Small intestine (tissue), 7 donors: ENCODE results near the gene ARHGAP33. TPM values are rescaled to one million over a fixed set of nuclear protein-coding genes. Genes with fewer than 3 reads are reported as not detected.

Source experiments
- DNase-seq, 2 donors: peaks; one replicate each; pipeline versions ENCODE4 v3.0.0 to v3.0.0-alpha.2; 2013
- FAIRE-seq: peaks from 2 replicates; lab custom pipeline; 2012; peaks lifted over from hg19 to GRCh38; lab: Jason Lieb, UNC
- H3K27ac ChIP-seq, 3 donors: one replicate each; pipeline ENCODE4 v1.5.1; 2013; ENCODE audit warnings: low read length in 2 of 3, mild to moderate bottlenecking in 2 of 3, control low read depth in 1 of 3, inconsistent platforms in 1 of 3, low read depth in 1 of 3, moderate library complexity in 1 of 3
- H3K27me3 ChIP-seq, 3 donors: one replicate each; pipeline ENCODE4 v1.6.1; 2013; ENCODE audit warnings: low read length in 3 of 3, inconsistent platforms in 1 of 3; ENCODE audit not compliant: control insufficient read depth in 3 of 3, insufficient read depth in 3 of 3
- H3K36me3 ChIP-seq, 3 donors: one replicate each; pipeline ENCODE4 v1.6.1; 2013; ENCODE audit warnings: low read length in 3 of 3, inconsistent platforms in 1 of 3, low read depth in 1 of 3, mild to moderate bottlenecking in 1 of 3, moderate library complexity in 1 of 3; ENCODE audit not compliant: control insufficient read depth in 3 of 3, insufficient read depth in 2 of 3
- H3K4me1 ChIP-seq, 3 donors: one replicate each; pipeline ENCODE4 v1.6.1; 2013; ENCODE audit warnings: low read length in 2 of 3, inconsistent platforms in 1 of 3, low read depth in 1 of 3, mild to moderate bottlenecking in 1 of 3, moderate library complexity in 1 of 3; ENCODE audit not compliant: control insufficient read depth in 3 of 3, insufficient read depth in 2 of 3
- H3K4me3 ChIP-seq, 3 donors: one replicate each; pipeline ENCODE4 v1.5.1; 2013; ENCODE audit warnings: low read length in 3 of 3, control low read depth in 1 of 3, inconsistent platforms in 1 of 3, low read depth in 1 of 3, mild to moderate bottlenecking in 1 of 3, moderate library complexity in 1 of 3
- H3K9me3 ChIP-seq, 2 donors: one replicate each; pipeline ENCODE4 v1.6.1; 2013; ENCODE audit warnings: low read depth in 1 of 2, low read length in 1 of 2; ENCODE audit not compliant: control insufficient read depth in 2 of 2, insufficient read depth in 1 of 2
- WGBS, 3 donors: extraction: QIAGEN DNeasy Blood & Tissue Kit; methylation state at CpG; one replicate each; pipeline ENCODE4 v1.1.7; 2013; 5-methylcytosine and 5-hydroxymethylcytosine counted together
- polyA plus RNA-seq, 4 donors: library from polyadenylated mRNA; stranded (reverse) in 3 of 4; unstranded in 1 of 4; fragments of 200-250 nt in 3 of 4; fragments of 120-200 nt in 1 of 4; gene quantifications; one replicate each; pipeline versions ENCODE4 v1.2.1 to v1.2.3, GENCODE V29; 2013
- donor health status: healthy with polysubstance abuse.
- donor health status: control.
- donor health status: control.
- donor health status: Bipolar disorder and iron deficiency.
- donor health status: healthy.

The ARHGAP33 gene
- polyA plus RNA-seq, 4 donors, result 1.1 to 16.2 (median 5.0) TPM

GRCh38 chr19:35797663-35798062 is 22.3 kb downstream of the ARHGAP33 start:
- no peak overlapping the region for H3K4me3 ChIP-seq
- H3K36me3 ChIP-seq, result no peaks in the 10 kb centered on the region
- FAIRE-seq (no peak), DNase-seq (peak in 1 of 2 donors; percentile 44)
- WGBS, 3 donors, result 4 to 15% (median 8%) methylated on average over 13 to 15 of the region's 15 CpGs
- peaks cover 0 to 7% of the 10 kb centered on the region in 2 donors for H3K9me3 ChIP-seq
- H3K27ac ChIP-seq, result no peak overlapping the region
- peaks cover 0 to 23% (median 8%) of the 10 kb centered on the region in 3 donors for H3K27me3 ChIP-seq
- no peaks in the 10 kb centered on the region for H3K4me1 ChIP-seq

- DNase-seq (no peak), FAIRE-seq (no peak)
- H3K9me3 ChIP-seq, result peaks cover 0 to 7% of the 10 kb centered on the region in 2 donors
- 58 to 68% (median 63%) methylated on average over 3 of the region's 3 CpGs for WGBS, 3 donors
- H3K36me3 ChIP-seq, result no peaks in the 10 kb centered on the region
- H3K4me3 ChIP-seq, result no peak overlapping the region
- H3K27ac ChIP-seq, result no peak overlapping the region
- H3K4me1 ChIP-seq, result no peaks in the 10 kb centered on the region
- peaks cover 0 to 15% (median 1%) of the 10 kb centered on the region in 3 donors for H3K27me3 ChIP-seq
These were observed 26.5 kb downstream of the ARHGAP33 start for GRCh38 chr19:35801828-35802227.

DNA sequence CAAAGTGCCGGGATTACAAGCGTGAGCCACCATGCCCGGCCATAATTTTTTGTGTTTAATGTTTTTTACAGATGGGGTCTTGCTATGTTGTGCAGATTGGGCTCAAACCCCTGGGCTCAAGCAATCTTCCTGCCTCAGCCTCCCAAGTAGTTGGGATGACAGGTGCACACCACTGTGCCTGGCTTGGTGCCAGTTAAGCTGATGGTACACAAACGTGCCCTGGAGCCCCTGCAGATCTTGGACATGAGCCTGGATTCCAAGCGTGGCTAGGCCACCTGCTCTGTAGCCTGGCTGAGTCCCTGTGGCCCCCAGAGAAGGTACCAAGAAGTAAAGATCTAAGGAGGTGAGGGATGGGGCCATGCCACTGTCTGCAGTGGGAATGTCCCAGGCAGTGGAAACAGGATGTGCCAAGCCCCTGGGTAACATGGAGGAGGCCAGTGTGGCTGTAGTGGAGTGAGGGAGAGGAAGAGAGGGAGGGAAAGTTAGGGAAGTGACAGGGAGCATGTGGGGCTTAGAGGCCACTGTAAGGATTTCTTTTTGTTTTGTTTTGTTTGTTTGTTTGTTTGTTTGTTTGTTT is 30.2 kb downstream of the ARHGAP33 start:
- H3K4me3 ChIP-seq, result no peak overlapping the region
- no peak overlapping the region for H3K27ac ChIP-seq
- H3K27me3 ChIP-seq, result no peaks in the 10 kb centered on the region
- no peak for FAIRE-seq
- H3K36me3 ChIP-seq, result no peaks in the 10 kb centered on the region
- H3K9me3 ChIP-seq, result peaks cover 0 to 7% of the 10 kb centered on the region in 2 donors
- no peak for DNase-seq
- no peaks in the 10 kb centered on the region for H3K4me1 ChIP-seq
- WGBS, 3 donors, result 52 to 64% (median 53%) methylated on average over 5 of the region's 5 CpGs

- H3K4me1 ChIP-seq, result no peaks in the 10 kb centered on the region
- no peaks in the 10 kb centered on the region for H3K36me3 ChIP-seq
- peaks cover 0 to 4% of the 10 kb centered on the region in 2 donors for H3K9me3 ChIP-seq
- DNase-seq (no peak), FAIRE-seq (no peak)
- no peak overlapping the region for H3K4me3 ChIP-seq
- no peaks in the 10 kb centered on the region for H3K27me3 ChIP-seq
- H3K27ac ChIP-seq, result no peak overlapping the region
- 89 to 93% (median 89%) methylated on average over 18 of the region's 18 CpGs for WGBS, 3 donors
These were observed 31.2 kb downstream of the ARHGAP33 start for GRCh38 chr19:35806597-35806996.

DNA sequence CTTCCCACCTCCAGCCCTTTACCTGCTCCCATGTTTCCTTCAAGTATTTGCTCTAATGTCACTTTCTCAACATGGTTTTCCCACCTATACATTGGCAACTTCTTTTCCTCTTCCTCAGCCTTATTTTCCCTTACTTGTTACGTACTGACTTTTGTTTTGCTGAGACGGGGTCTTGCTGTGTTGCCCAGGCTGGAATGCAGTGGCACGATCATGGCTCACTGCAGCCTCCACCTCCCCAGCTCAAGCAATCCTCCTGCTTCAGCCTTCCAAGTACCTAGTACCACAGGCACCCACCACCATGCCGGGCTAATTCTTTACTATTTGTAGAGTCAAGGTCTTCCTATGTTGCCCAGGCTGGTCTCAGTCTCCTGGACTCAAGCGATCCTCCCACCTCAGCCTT is 32.3 kb downstream of the ARHGAP33 start:
- WGBS, 3 donors, result 91 to 94% (median 92%) methylated on average over 5 of the region's 5 CpGs
- no peak overlapping the region for H3K27ac ChIP-seq
- no peak overlapping the region for H3K4me3 ChIP-seq
- DNase-seq (no peak), FAIRE-seq (no peak)
- H3K27me3 ChIP-seq, result no peaks in the 10 kb centered on the region
- H3K36me3 ChIP-seq, result no peaks in the 10 kb centered on the region
- H3K4me1 ChIP-seq, result peaks cover 0 to 10% (median 0%) of the 10 kb centered on the region in 3 donors
- H3K9me3 ChIP-seq, result no peaks in the 10 kb centered on the region

DNA sequence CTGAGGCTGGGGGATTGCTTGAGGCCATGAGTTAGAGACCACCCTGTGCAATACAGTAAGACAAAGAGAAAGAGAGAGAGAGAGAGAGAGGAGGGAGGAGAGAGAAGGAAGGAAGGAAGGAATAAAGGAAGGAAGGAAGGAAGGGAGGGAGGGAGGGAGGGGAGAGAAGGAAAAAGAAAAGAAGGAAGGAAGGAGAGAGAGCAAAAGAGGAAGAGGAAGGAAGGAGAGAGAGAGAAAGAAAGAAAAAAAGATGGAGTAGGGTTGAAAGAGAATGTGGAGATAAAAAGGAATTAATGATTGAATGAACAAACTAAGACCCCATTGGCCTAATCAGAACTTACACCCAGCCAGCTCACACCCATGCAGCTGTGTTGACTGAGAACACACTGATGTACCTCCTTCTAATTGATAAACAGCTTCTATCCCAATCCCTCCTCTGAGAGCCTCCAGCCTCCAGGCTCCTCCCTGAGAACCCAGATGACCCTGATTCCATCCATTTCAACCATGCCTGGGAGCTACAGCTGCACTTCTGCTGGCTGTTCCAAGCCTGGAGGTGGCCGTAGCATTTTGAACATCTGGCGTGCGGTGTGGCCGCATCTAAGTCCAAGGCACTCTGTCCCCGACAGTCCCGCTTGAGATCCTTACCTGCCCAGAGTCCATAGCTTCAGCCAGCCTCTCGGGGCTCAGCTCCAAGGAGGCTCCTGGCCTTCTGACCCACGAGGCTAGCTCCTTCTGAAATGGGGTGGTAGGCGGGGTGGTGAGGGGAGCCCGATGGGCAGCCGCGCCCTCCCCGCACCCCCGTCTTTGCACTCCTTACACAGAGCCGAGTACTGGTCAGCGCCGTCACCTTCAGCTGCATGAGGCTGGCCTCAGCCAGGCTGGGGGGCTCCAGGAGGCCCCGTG is 36.2 kb downstream of the ARHGAP33 start:
- Histone ChIP-seq H3K36me3 (no peaks in the 10 kb centered on the region), H3K27ac (no peak overlapping the region), H3K9me3 (no peaks in the 10 kb centered on the region), H3K4me3 (no peak overlapping the region), H3K4me1 (peaks cover 0 to 10% (median 0%) of the 10 kb centered on the region in 3 donors), H3K27me3 (no peaks in the 10 kb centered on the region)
- 49 to 69% (median 68%) methylated on average over 17 to 18 of the region's 18 CpGs for WGBS, 3 donors
- FAIRE-seq, result no peak
- no peak for DNase-seq

DNA sequence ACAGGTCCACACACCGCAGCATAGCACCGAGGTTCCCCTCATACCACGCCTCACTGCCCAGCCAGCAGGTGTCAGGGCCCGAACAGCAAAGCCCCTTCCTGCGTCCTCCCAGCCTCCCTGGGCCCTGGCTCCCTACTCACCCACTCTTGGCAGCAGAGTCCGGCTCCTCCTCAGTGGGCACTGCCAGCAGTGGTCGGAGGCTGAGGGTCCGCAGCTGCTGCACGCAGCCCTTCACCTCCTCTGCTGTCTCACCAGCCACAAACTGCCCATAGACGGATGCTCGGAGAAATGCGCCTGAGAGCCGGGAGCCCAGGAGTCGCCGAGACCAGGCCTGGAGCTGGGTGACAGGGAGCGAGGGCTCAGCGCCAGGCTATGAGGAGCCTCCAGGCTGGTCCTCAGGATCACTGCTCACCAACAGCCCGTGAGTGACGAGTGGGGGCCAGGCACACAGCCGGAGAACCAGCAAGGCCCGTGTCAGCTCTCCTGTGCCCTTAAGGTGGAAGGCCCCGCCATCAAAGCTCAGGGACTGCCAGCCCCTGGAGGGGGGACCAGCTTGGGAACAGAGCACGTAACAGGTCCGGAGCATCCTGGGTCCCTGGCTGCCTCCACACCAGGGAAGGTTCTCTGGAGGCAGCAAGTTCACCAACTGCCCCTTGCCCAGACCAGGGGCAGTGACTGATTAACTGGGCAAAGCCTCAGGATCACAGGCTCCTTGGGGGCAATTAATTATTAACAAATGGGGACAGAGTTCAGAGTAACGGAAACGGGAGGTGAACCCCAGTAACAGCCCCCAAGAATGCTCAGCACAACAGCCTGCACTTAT is 37.1 kb downstream of the ARHGAP33 start, which contains the start of gene PRODH2:
Gene PRODH2, minus strand, starts transcription at position 626 of the 823 bp plus-strand sequence. Its CDS starts 40 bp downstream, at position 586.
- Histone ChIP-seq H3K4me3 (no peak within 1 kb of the TSS), H3K27ac (no peak within 1 kb of the TSS), H3K9me3 (no peaks in the 10 kb centered on the region), H3K36me3 (no peaks in the 10 kb centered on the region), H3K4me1 (peaks cover 0 to 10% (median 0%) of the 10 kb centered on the region in 3 donors), H3K27me3 (no peaks in the 10 kb centered on the region)
- peak; percentile 25 to 58 for DNase-seq
- no peak for FAIRE-seq
- WGBS, 3 donors, result 48 to 68% (median 54%) methylated on average over 26 of the region's 26 CpGs
